GM21515 (cell line): ENCODE measurements around the gene TCF20.

Experiments
- ATAC-seq: cut with Tn5 transposase; IDR thresholded peaks from one replicate; pipeline ENCODE4 v1.9.1; 2021; ENCODE audit not compliant: unreplicated experiment

TCF20 gene

DNA sequence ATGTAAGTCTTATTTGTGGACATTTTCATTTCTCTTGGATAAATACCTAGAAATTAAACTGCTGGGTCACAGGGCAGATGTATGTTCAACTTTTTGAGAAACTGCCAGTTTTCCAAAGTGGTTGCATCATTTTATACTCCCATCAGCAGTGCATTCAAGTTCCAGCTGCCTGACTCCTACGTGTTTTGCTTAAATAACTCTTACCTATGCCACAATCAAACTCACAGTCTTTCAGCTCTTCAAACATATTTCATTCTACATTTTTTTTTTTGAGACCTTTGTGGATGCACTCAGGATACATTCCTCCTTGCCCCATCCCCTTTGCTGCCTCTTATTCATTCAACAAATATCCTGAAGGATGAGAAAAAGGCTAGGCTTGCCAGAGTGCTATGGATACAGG is 9.2 kb downstream of the TCF20 start:
- ATAC-seq: no peak

DNA sequence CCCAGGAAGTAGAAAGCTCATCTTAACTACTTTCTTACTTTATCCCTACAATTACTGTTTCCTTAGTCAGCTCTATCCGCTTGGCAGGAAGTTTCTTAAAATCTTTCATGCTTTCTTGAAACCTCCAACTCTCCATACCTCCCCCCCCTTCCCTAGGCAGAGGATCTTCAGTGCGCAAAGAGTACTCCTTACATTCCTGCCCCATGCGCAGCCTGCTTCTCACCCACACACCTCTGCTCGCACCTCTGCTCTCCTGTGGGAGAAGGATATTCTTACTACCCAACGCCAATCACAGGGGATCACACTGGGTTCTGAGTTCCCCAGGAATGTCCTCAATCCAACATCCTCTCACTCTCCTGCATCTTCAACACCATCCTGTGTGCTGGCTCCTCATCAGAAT is 12.3 kb downstream of the TCF20 start:
- ATAC-seq: no peak

DNA sequence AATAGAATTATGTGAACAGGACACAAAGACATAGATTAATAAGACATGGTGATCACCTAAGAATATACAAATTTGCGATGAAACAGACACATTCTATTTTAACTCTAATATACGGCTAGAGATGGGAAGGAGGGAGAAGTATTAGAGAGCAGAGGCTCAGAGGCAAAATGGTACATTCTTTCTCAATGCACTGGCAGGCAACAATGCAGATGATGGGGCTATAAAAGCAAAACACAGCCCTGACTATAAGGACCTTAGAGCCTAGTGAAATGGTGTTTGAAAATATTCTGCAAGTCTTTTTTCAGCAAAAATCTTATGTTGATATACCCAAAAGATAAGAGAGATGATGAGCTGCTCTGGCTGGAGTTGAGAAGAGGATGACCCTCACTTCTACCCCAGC is 13.1 kb downstream of the TCF20 start:
- no peak for ATAC-seq

DNA sequence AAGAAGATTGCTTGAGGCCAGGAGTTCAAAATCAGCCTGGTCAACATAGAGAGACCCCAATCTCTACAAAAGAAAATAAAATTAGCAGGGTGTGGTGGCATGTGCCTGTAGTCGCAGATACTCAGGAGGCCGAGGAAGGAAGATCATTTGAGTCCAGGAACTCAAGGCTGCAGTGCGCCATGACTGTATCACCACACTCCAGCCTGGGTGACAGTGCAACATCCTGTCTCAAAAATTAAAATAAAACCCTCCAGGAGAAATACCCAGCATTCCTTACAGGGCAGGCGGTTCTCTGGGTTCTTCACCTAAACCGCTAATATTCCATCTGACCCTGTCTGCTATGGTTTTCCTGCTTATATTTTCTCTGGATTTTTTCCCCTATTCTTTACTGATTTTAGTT is 13.5 kb downstream of the TCF20 start:
- no peak for ATAC-seq

- ATAC-seq: no peak
These were observed 14.2 kb downstream of the TCF20 start for GRCh38 chr22:42256220-42256619.

DNA sequence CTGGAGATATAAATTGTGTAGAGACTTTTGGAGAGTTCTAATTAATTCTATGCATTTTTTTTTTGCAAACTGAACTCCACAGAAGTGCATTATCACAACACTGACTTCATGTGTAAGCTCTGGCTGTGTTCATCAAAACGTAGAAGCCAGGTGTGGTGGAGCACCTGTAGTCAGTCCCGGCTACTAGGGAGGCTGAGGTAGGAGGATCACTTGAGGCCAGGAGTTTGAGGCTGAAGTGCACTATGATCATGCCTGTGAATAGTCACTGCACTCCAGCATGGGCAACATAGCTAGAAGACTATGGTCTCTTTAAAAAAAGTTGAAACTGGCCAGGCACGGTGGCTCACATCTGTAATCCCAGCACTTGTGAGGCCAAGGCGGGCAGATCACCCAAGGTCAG is 20.6 kb downstream of the TCF20 start:
- ATAC-seq: no peak

DNA sequence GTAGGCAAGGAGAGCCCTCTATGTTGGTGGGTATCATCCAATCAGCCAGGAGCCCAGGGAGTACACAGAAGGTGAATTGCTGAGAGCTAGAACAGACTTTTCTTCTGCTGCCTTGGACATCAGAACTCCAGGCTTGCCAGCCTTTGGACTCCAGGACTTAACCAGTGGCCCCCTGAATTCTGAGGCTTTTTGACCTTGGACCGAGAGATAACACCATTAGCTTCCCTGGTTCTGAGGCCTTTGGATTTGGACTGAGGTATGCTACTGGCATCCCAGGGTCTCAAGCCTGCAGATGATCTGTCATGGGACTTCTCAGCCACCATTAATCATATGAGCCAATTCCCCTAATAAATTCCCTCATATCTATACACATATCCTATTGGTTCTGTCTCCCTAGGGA is 21.5 kb downstream of the TCF20 start:
- no peak for ATAC-seq

GRCh38 chr22:42247596-42247995 is 22.9 kb downstream of the TCF20 start:
- ATAC-seq: no peak

- ATAC-seq: no peak
These were observed 26.7 kb downstream of the TCF20 start for GRCh38 chr22:42243802-42244060.

GRCh38 chr22:42236848-42237247 is 33.6 kb downstream of the TCF20 start:
- no peak for ATAC-seq

GRCh38 chr22:42236268-42236667 is 34.2 kb downstream of the TCF20 start:
- ATAC-seq: no peak

GRCh38 chr22:42233879-42234278 is 36.6 kb downstream of the TCF20 start:
- ATAC-seq: no peak

DNA sequence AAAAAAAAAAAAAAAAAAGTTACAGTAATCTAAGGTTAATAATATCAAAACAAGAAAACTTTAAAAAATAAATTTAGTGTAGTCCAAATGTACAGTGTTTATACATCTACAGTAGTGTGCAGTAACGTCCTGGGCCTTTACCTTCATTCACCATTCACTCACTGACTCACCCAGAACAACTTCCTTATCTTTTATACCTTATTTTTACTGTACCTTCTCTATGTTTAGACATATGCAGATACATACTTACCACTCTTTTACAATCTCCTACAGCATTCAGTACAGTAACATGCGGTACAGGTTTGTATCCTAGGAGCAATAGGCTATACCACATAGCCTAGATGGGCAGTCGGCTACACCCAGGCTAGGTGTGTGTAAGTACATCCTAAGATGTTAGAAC is 38.5 kb downstream of the TCF20 start:
- no peak for ATAC-seq

- no peak for ATAC-seq
These were observed 40.9 kb downstream of the TCF20 start for GRCh38 chr22:42229455-42230149.

- no peak for ATAC-seq
These were observed 42.0 kb downstream of the TCF20 start for GRCh38 chr22:42228483-42228882.

DNA sequence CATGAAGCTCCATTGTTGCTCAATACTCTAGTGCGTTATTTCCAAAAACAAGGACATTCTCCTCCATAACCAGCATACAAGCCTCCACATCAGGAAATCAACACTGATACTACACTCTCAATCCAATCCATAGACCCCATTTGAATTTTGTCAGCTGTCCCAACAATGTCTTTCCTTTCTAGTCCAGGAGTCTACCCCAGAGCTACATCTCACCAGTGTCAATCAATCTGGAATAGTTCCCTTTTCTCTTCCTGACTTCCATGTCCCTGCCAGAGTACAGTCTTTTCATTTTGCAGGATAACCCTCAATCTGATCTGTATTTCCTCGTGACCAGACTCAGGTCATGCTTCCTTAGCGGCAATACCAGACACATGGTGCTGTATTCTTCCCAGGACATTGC is 43.0 kb downstream of the TCF20 start:
- ATAC-seq: no peak

GRCh38 chr22:42225841-42226240 is 44.6 kb downstream of the TCF20 start:
- no peak for ATAC-seq

DNA sequence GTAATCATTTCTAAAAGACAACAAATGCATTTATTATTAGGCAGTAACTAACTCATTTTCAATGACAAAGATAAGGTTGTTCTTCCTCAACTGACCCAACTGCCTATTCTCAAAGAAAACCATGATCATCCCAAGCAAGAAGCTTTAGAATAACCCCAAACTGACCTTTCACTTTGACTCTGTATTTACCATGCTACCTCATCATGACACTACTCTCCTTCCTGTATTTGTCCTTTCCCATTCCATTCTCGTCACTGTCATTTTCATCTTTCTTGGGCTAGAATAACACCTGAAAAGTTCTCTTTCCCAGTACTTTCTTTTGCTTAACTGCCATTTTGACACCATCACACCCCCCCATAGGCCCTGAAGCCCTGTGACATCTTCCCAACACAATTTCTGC is 48.3 kb downstream of the TCF20 start:
- no peak for ATAC-seq
